Neural progenitor cell (in vitro differentiated cells): ENCODE results near the gene PRG2.

Experiments
- EZH2 ChIP-seq: fragments of 200-600 bp; sonication (generic); IDR thresholded peaks from 2 replicates; pipeline ENCODE4 v1.6.1; 2017; ENCODE audit warnings: antibody characterized with exemption, mild to moderate bottlenecking, moderate library complexity
- EZH2phosphoT487 ChIP-seq: fragments of 200-600 bp; sonication (generic); IDR thresholded peaks from 2 replicates; pipeline ENCODE4 v1.6.1; 2017; ENCODE audit warnings: antibody characterized with exemption
- TF ChIP-seq, protein P1 (sequence below): fragments of 200-600 bp; sonication (generic); IDR thresholded peaks from 2 replicates; pipeline ENCODE4 v1.5.1; 2017; ENCODE audit warnings: antibody characterized with exemption, mild to moderate bottlenecking

DNA sequence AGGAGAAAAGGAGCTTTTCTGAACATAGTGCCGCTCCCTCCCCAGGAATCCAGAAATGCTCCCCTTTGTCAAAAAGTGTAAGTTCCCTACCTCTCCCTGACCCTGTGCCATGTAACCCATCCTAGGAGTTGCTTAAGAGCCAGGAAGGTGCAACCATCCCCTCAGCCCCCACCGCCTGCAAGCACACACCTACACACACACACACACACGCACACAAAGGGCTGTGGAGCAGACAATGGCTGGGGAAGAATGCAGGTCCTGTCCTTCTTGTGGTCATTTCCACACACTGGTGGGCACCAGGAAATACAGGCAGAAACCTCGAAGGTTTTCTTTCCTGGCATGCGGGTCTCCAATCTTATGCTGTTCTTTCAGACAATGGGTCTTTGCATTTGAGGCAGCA lies 51.1 kb downstream of the PRG2 start:
- TF ChIP-seq, protein P1, sequence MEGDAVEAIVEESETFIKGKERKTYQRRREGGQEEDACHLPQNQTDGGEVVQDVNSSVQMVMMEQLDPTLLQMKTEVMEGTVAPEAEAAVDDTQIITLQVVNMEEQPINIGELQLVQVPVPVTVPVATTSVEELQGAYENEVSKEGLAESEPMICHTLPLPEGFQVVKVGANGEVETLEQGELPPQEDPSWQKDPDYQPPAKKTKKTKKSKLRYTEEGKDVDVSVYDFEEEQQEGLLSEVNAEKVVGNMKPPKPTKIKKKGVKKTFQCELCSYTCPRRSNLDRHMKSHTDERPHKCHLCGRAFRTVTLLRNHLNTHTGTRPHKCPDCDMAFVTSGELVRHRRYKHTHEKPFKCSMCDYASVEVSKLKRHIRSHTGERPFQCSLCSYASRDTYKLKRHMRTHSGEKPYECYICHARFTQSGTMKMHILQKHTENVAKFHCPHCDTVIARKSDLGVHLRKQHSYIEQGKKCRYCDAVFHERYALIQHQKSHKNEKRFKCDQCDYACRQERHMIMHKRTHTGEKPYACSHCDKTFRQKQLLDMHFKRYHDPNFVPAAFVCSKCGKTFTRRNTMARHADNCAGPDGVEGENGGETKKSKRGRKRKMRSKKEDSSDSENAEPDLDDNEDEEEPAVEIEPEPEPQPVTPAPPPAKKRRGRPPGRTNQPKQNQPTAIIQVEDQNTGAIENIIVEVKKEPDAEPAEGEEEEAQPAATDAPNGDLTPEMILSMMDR, result no peak
- TF ChIP-seq EZH2, result no peak
- no peak for TF ChIP-seq EZH2phosphoT487
